ENCODE results near the gene ACAD11. TPM values are rescaled to one million over a fixed set of nuclear protein-coding genes. Genes with fewer than 3 reads are reported as not detected.

The ACAD11 gene
- total RNA-seq, 2 experiments from 2014 or later, result 18.5 to 23.5 TPM

GRCh38 chr3:132657869-132658747, 1.5 kb downstream of the ACAD11 start:
- peaks cover 24% of the 10 kb centered on the region for H3K4me1 ChIP-seq (ENCODE audit: insufficient read depth, low read length, poor library complexity, severe bottlenecking)
- no peaks in the 10 kb centered on the region for H3K36me3 ChIP-seq (ENCODE audit: insufficient read depth, low read length)
- H3K4me2 ChIP-seq (ENCODE audit: low read length), result peak overlapping the region; percentile 91
- intact Hi-C loops (cut with micrococcal nuclease; ENCODE audit: unreplicated experiment), result no loop called here
- H3K4me3 ChIP-seq (ENCODE audit: low read depth, low read length, poor library complexity, severe bottlenecking), result peak overlapping the region; percentile 78
- no peak overlapping the region for H2AFZ ChIP-seq (ENCODE audit: low read length)
- CTCF ChIA-PET (ENCODE audit: unreplicated experiment), result no interaction called here
- peaks cover 51% of the 10 kb centered on the region for H3K79me2 ChIP-seq (ENCODE audit: insufficient read depth, low read depth, low read length)
- DNase-seq (ENCODE audit: low spot score), result no peak
- POLR2A ChIA-PET, result interaction anchor here (0.6 to 1.7 kb wide), 7 partner anchors 16 to 1211 kb away, joined by 3 to 6 read pairs (median 3); partner anchors contain the start of gene ACP3
- H4K20me1 ChIP-seq (ENCODE audit: insufficient read depth, low read length), result peaks cover 11% of the 10 kb centered on the region; the same call in 1 of the 2 replicates
- H3K9me2 ChIP-seq (ENCODE audit: insufficient read depth, low read length), result no peaks in the 10 kb centered on the region
- no peak for TF ChIP-seq EZH2phosphoT487 (IDR thresholded peaks at IDR 0.05; ENCODE audit: borderline replicate concordance, low read depth, low read length)
- no peak overlapping the region for H3K27ac ChIP-seq (ENCODE audit: low read depth, low read length, poor library complexity, severe bottlenecking)
- H3K9me3 ChIP-seq (ENCODE audit: low read length), result no peaks in the 10 kb centered on the region
- BruUV-seq (replicated peaks), result no TSS peak

GRCh38 chr3:132655471-132655870, 4.1 kb downstream of the ACAD11 start:
- no TSS peak for BruUV-seq (replicated peaks)

GRCh38 chr3:132654721-132655120, 4.9 kb downstream of the ACAD11 start:
- Histone ChIP-seq H3K9me2 (ENCODE audit: insufficient read depth, low read length) (no peaks in the 10 kb centered on the region), H3K4me2 (ENCODE audit: low read length) (no peak overlapping the region), H3K79me2 (ENCODE audit: insufficient read depth, low read depth, low read length) (peaks cover 23% of the 10 kb centered on the region; the same call in 1 of the 2 replicates), H3K4me3 (ENCODE audit: low read depth, low read length, poor library complexity, severe bottlenecking) (no peak overlapping the region), H3K36me3 (ENCODE audit: insufficient read depth, low read length) (no peaks in the 10 kb centered on the region), H3K9me3 (ENCODE audit: low read length) (no peaks in the 10 kb centered on the region), H3K4me1 (ENCODE audit: insufficient read depth, low read length, poor library complexity, severe bottlenecking) (peaks cover 13% of the 10 kb centered on the region), H3K27ac (ENCODE audit: low read depth, low read length, poor library complexity, severe bottlenecking) (no peak overlapping the region), H2AFZ (ENCODE audit: low read length) (no peak overlapping the region), H4K20me1 (ENCODE audit: insufficient read depth, low read length) (no peaks in the 10 kb centered on the region)
- BruUV-seq (replicated peaks), result no TSS peak
- no peak for DNase-seq (ENCODE audit: low spot score)
- intact Hi-C loops (cut with micrococcal nuclease; ENCODE audit: unreplicated experiment), result no loop called here
- ChIA-PET CTCF (ENCODE audit: unreplicated experiment) (no interaction called here), POLR2A (no interaction called here)
- TF ChIP-seq EZH2phosphoT487 (IDR thresholded peaks at IDR 0.05; ENCODE audit: borderline replicate concordance, low read depth, low read length), result no peak
- no peak for TF ChIP-seq CTCF (conservative IDR thresholded peaks at IDR 0.05; ENCODE audit: low read length)

More at GRCh38 chr3:132655471-132655870, 4.1 kb downstream of the ACAD11 start:
- no peak overlapping the region for H3K27ac ChIP-seq (ENCODE audit: low read depth, low read length, poor library complexity, severe bottlenecking)
- H2AFZ ChIP-seq (ENCODE audit: low read length), result no peak overlapping the region
- no peak for DNase-seq (ENCODE audit: low spot score)
- ChIA-PET CTCF (ENCODE audit: unreplicated experiment) (no interaction called here), POLR2A (interaction anchor here (1.3 to 1.5 kb wide), 2 partner anchors 14 to 16 kb away, joined by 3 to 5 read pairs; no protein-coding TSS in a partner anchor)
- TF ChIP-seq CTCF (conservative IDR thresholded peaks at IDR 0.05; ENCODE audit: low read length) (no peak), EZH2phosphoT487 (IDR thresholded peaks at IDR 0.05; ENCODE audit: borderline replicate concordance, low read depth, low read length) (no peak)
- no peak overlapping the region for H3K4me3 ChIP-seq (ENCODE audit: low read depth, low read length, poor library complexity, severe bottlenecking)
- H3K4me1 ChIP-seq (ENCODE audit: insufficient read depth, low read length, poor library complexity, severe bottlenecking), result peaks cover 13% of the 10 kb centered on the region
- H3K4me2 ChIP-seq (ENCODE audit: low read length), result no peak overlapping the region
- intact Hi-C loops (cut with micrococcal nuclease; ENCODE audit: unreplicated experiment), result no loop called here
- no peaks in the 10 kb centered on the region for H4K20me1 ChIP-seq (ENCODE audit: insufficient read depth, low read length)
- H3K79me2 ChIP-seq (ENCODE audit: insufficient read depth, low read depth, low read length), result peaks cover 26% of the 10 kb centered on the region; the same call in 1 of the 2 replicates
- H3K9me3 ChIP-seq (ENCODE audit: low read length), result no peaks in the 10 kb centered on the region
- H3K9me2 ChIP-seq (ENCODE audit: insufficient read depth, low read length), result no peaks in the 10 kb centered on the region
- no peaks in the 10 kb centered on the region for H3K36me3 ChIP-seq (ENCODE audit: insufficient read depth, low read length)

Measured in OCI-LY7 (cell line).